GM13976 (cell line): Measurements from ENCODE around the gene ZNF398.

Experiments used
- DNase-seq: peaks from one replicate; pipeline ENCODE4 v3.0.0; 2012; ENCODE audit warnings: low spot score
- in situ Hi-C: fragments of 300-500 bp; cut with MboI; formaldehyde crosslinking; loops from one replicate; pipeline ENCODE4 v1.12.0; 2022; ENCODE audit warnings: low sequenced_read_pairs, mixed read lengths, inconsistent platforms; ENCODE audit not compliant: unreplicated experiment
- TF ChIP-seq, protein P1 (sequence below): IDR thresholded peaks from 2 replicates; pipeline ENCODE4 v1.5.1; 2012; ENCODE audit warnings: borderline replicate concordance, mild to moderate bottlenecking; ENCODE audit not compliant: insufficient read depth; ENCODE audit errors: extremely low read depth, missing control alignments, control extremely low read depth

The ZNF398 gene

DNA sequence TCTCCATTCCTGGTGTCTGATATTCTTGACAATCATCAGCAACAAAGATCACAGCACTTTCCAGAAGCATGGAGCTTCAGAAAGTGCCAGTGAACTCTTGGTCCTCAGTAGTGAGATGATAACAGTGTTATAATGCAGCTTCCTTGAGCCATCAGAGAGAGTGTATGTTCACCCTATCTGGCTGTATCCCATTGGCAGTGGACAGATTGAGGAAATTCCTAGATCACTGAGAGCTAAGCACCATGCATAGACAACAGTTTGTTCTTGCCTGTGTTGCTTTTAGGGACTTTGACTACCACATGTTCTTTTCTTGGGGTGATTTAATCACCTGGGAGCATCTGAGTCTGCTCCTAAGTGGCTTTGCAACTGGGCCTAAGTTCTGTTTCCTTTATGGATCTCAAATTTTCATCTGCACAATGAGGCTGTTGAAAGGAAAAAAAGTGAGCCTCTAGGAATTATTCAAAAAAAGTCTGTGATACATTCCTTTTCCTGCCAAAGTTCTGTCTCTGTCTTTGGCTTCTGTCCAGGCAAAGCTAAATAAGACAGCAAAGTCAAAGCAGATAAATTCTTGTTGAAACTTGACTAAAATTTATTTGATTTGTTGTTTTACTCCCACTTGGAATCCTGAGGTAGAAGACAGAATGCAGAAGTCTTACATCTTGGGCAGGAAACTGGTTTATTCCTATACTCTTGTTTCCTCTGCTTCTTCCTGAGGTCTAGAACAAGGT lies 33.6 kb downstream of the ZNF398 start:
- in situ Hi-C loops, result no loop called here
- DNase-seq, result no peak
- TF ChIP-seq, protein P1, sequence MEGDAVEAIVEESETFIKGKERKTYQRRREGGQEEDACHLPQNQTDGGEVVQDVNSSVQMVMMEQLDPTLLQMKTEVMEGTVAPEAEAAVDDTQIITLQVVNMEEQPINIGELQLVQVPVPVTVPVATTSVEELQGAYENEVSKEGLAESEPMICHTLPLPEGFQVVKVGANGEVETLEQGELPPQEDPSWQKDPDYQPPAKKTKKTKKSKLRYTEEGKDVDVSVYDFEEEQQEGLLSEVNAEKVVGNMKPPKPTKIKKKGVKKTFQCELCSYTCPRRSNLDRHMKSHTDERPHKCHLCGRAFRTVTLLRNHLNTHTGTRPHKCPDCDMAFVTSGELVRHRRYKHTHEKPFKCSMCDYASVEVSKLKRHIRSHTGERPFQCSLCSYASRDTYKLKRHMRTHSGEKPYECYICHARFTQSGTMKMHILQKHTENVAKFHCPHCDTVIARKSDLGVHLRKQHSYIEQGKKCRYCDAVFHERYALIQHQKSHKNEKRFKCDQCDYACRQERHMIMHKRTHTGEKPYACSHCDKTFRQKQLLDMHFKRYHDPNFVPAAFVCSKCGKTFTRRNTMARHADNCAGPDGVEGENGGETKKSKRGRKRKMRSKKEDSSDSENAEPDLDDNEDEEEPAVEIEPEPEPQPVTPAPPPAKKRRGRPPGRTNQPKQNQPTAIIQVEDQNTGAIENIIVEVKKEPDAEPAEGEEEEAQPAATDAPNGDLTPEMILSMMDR, result no peak

DNA sequence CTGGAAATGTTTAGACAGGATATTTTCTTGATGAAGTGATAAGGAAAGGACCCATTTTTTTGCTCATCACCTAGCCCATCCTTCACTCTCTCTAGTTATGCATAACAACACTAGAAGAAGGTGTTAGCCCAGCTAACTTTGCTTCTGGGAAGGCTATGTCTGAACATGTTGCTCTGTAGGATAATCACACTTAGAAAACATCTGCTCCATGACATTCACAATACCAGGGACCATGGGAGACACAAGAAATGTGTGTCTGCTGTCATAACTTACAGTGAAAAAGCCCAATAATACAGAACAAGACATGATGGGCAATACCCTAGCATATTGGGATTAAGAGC lies 34.2 kb downstream of the ZNF398 start:
- DNase-seq, result no peak
- in situ Hi-C loops, result no loop called here
- TF ChIP-seq, protein P1, result no peak

DNA sequence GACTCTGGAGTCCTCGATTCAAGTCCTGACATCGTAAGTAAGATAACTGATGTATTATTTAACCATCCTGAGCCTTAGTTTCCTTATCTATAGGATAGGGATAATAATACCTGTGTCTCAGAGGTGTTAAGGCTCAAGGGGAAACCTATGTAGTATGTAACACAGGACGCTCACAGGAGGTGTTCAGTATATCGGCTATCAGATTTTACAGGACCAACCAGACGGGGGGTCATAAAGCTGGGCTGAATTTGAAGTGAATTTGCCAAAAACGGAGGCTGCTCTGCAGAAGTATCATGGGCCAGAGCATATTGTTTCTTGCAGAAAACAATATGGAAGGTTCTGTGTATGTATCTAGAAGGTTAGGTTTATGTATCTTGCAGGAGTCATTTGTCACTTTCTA lies 37.0 kb downstream of the ZNF398 start:
- in situ Hi-C loops, result no loop called here
- no peak for DNase-seq
- TF ChIP-seq, protein P1, result no peak

DNA sequence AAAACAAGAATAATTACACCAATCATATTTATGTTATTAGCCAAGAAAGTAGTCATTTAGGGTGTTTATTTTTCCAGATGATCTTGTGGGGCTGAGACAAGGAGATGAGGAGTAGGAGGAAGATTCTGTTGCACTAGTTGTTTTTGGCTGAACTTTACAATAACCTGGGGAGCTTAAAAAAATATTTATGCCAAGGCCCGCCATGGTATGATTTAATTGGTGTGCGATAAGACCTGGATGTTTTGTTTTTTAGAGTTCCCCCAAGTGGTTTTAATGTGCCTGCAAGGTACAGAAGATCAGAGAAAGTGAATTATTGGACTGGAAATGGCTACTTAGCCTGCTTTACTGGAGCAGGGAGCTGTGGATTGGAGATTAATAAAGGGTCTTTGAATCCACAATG lies 41.0 kb downstream of the ZNF398 start:
- no peak for DNase-seq
- in situ Hi-C loops, result no loop called here
- TF ChIP-seq, protein P1, result no peak

DNA sequence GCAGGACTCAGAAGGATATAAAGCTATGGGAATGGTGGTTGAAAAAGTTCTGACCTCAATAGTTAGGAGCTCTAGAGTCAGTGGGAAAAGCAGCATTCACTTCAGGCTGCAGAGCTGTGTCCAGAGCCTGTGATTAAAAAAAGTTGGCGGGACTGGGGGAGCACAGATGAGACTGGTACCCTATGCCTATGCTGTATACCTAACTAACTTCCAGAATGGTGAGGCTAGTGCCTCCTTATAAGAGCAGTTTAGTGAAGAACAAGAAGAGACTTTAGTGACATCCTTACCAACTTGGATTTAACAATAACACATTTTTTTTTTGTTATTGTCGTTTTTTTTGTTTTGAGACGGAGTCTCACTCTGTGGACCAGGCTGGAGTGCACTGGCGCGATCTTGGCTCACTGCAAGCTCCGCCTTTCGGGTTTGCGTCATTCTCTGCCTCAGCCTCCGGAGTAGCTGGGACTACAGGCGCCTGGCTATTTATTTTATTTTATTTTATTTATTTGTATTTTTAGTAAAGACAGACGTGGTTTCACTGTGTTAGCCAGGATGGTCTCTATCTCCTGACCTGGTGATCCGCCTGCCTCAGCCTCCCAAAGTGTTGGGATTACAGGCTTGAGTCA lies 41.5 kb downstream of the ZNF398 start:
- in situ Hi-C loops, result no loop called here
- no peak for DNase-seq
- TF ChIP-seq, protein P1, result no peak

DNA sequence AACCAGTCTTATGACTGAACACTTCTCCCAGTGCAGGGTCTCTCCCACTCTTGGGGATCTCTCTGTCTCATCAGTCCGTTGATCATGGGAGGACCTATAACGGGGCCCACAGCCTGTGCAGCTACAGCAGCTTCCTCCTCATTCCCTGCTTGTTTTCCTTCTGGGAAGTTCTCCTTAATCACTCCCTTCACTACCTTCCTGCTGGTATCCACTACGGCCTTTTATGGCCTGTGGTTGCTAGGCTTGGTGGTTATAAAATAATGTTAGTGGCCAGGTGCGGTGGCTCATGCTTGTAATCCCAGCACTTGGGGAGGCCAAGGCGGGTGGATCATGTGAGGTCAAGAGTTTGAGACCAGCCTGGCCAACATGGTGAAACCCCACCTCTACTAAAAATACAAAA lies 44.6 kb downstream of the ZNF398 start:
- in situ Hi-C loops, result no loop called here
- TF ChIP-seq, protein P1, result no peak
- no peak for DNase-seq
